Mucosa of rectum (tissue), 2 donors: ENCODE measurements around the gene INSIG1.

Experiments used
- H3K27ac ChIP-seq, 2 donors: one replicate each; pipeline ENCODE4 v1.7.0; 2013; ENCODE audit warnings: inconsistent platforms in 2 of 2, low read depth in 2 of 2, low read length in 2 of 2
- H3K27me3 ChIP-seq, 2 donors: one replicate each; pipeline ENCODE4 v1.7.0; 2013; ENCODE audit warnings: low read length in 2 of 2; ENCODE audit not compliant: control insufficient read depth in 2 of 2, insufficient read depth in 2 of 2
- H3K36me3 ChIP-seq, 2 donors: one replicate each; pipeline ENCODE4 v1.7.0; 2013; ENCODE audit warnings: low read length in 2 of 2; ENCODE audit not compliant: control insufficient read depth in 2 of 2, insufficient read depth in 2 of 2
- H3K4me1 ChIP-seq, 2 donors: one replicate each; pipeline ENCODE4 v1.7.0; 2013; ENCODE audit warnings: low read length in 2 of 2, mild to moderate bottlenecking in 1 of 2; ENCODE audit not compliant: control insufficient read depth in 2 of 2, insufficient read depth in 2 of 2
- H3K4me3 ChIP-seq, 2 donors: one replicate each; pipeline ENCODE4 v1.7.0; 2013; ENCODE audit warnings: low read length in 2 of 2
- H3K9ac ChIP-seq, 2 donors: one replicate each; pipeline ENCODE4 v1.7.0; 2013; ENCODE audit warnings: low read length in 2 of 2, low read depth in 1 of 2, mild to moderate bottlenecking in 1 of 2
- H3K9me3 ChIP-seq, 2 donors: one replicate each; pipeline ENCODE4 v1.7.0; 2013; ENCODE audit warnings: low read length in 2 of 2; ENCODE audit not compliant: control insufficient read depth in 2 of 2
- donor health status: healthy.
- donor health status: Normal muscosa, but diverticular disease.

INSIG1 gene

GRCh38 chr7:155285423-155285822 lies 12.3 kb upstream of the INSIG1 start:
- Histone ChIP-seq H3K4me3 (no peak overlapping the region), H3K27ac (no peak overlapping the region)

GRCh38 chr7:155285833-155286232 lies 11.8 kb upstream of the INSIG1 start:
- no peak overlapping the region for H3K27ac ChIP-seq
- H3K4me1 ChIP-seq = peaks cover under 1 to 2% of the 10 kb centered on the region in 2 donors
- H3K27me3 ChIP-seq = peaks cover 5 to 11% of the 10 kb centered on the region in 2 donors
- no peak overlapping the region for H3K4me3 ChIP-seq
- H3K9ac ChIP-seq = no peak overlapping the region
- H3K36me3 ChIP-seq = no peaks in the 10 kb centered on the region
- no peaks in the 10 kb centered on the region for H3K9me3 ChIP-seq

More at GRCh38 chr7:155285423-155285822, 12.3 kb upstream of the INSIG1 start:
- Histone ChIP-seq H3K4me1 (no peaks in the 10 kb centered on the region), H3K27me3 (peaks cover 5 to 12% of the 10 kb centered on the region in 2 donors), H3K9ac (no peak overlapping the region), H3K36me3 (no peaks in the 10 kb centered on the region), H3K9me3 (no peaks in the 10 kb centered on the region)

- Histone ChIP-seq H3K27ac (no peak overlapping the region), H3K27me3 (peaks cover 3 to 4% of the 10 kb centered on the region in 2 donors), H3K9ac (no peak overlapping the region), H3K9me3 (no peaks in the 10 kb centered on the region), H3K4me3 (no peak overlapping the region), H3K36me3 (no peaks in the 10 kb centered on the region), H3K4me1 (peaks cover 2 to 5% of the 10 kb centered on the region in 2 donors)
Observed at GRCh38 chr7:155286686-155287085, 11.0 kb upstream of the INSIG1 start.

- no peaks in the 10 kb centered on the region for H3K9me3 ChIP-seq
- no peaks in the 10 kb centered on the region for H3K36me3 ChIP-seq
- H3K27me3 ChIP-seq = peaks cover 2 to 4% of the 10 kb centered on the region in 2 donors
- no peak overlapping the region for H3K27ac ChIP-seq
- H3K4me3 ChIP-seq = no peak overlapping the region
- H3K9ac ChIP-seq = no peak overlapping the region
- peaks cover 2 to 5% of the 10 kb centered on the region in 2 donors for H3K4me1 ChIP-seq
Observed at GRCh38 chr7:155287284-155287935, 10.3 kb upstream of the INSIG1 start.

GRCh38 chr7:155288055-155288454 lies 9.6 kb upstream of the INSIG1 start:
- H3K9ac ChIP-seq = no peak overlapping the region
- no peak overlapping the region for H3K27ac ChIP-seq
- no peak overlapping the region for H3K4me3 ChIP-seq
- H3K4me1 ChIP-seq = peaks cover 3 to 5% of the 10 kb centered on the region in 2 donors
- no peaks in the 10 kb centered on the region for H3K36me3 ChIP-seq
- H3K9me3 ChIP-seq = no peaks in the 10 kb centered on the region
- peaks cover 4 to 6% of the 10 kb centered on the region in 2 donors for H3K27me3 ChIP-seq

- Histone ChIP-seq H3K9ac (no peak overlapping the region), H3K36me3 (no peaks in the 10 kb centered on the region), H3K27ac (no peak overlapping the region), H3K27me3 (peaks cover 6% of the 10 kb centered on the region in 2 donors), H3K4me3 (no peak overlapping the region), H3K4me1 (peaks cover 4 to 7% of the 10 kb centered on the region in 2 donors), H3K9me3 (no peaks in the 10 kb centered on the region)
Observed at GRCh38 chr7:155289107-155289506, 8.6 kb upstream of the INSIG1 start.

GRCh38 chr7:155289949-155290501 lies 7.7 kb upstream of the INSIG1 start:
- Histone ChIP-seq H3K36me3 (no peaks in the 10 kb centered on the region), H3K27ac (no peak overlapping the region), H3K9me3 (no peaks in the 10 kb centered on the region), H3K4me3 (no peak overlapping the region), H3K27me3 (peaks cover 6% of the 10 kb centered on the region in 2 donors), H3K4me1 (peaks cover 4 to 7% of the 10 kb centered on the region in 2 donors), H3K9ac (no peak overlapping the region)

GRCh38 chr7:155291045-155291530 lies 6.6 kb upstream of the INSIG1 start:
- Histone ChIP-seq H3K27me3 (peaks cover 3 to 6% of the 10 kb centered on the region in 2 donors), H3K4me3 (no peak overlapping the region), H3K4me1 (peaks cover 4 to 7% of the 10 kb centered on the region in 2 donors), H3K27ac (no peak overlapping the region), H3K9ac (no peak overlapping the region), H3K9me3 (no peaks in the 10 kb centered on the region), H3K36me3 (no peaks in the 10 kb centered on the region)

GRCh38 chr7:155291729-155292128 lies 5.9 kb upstream of the INSIG1 start:
- no peaks in the 10 kb centered on the region for H3K9me3 ChIP-seq
- H3K27ac ChIP-seq = no peak overlapping the region
- peaks cover 3 to 6% of the 10 kb centered on the region in 2 donors for H3K27me3 ChIP-seq

GRCh38 chr7:155292680-155293226 lies 4.9 kb upstream of the INSIG1 start:
- peaks cover 3 to 6% of the 10 kb centered on the region in 2 donors for H3K27me3 ChIP-seq

More at GRCh38 chr7:155291729-155292128, 5.9 kb upstream of the INSIG1 start:
- no peak overlapping the region for H3K9ac ChIP-seq
- no peak overlapping the region for H3K4me3 ChIP-seq
- H3K36me3 ChIP-seq = no peaks in the 10 kb centered on the region
- peaks cover 6 to 10% of the 10 kb centered on the region in 2 donors for H3K4me1 ChIP-seq

More at GRCh38 chr7:155292680-155293226, 4.9 kb upstream of the INSIG1 start:
- H3K4me3 ChIP-seq = no peak overlapping the region
- H3K4me1 ChIP-seq = peaks cover 10 to 14% of the 10 kb centered on the region in 2 donors
- no peak overlapping the region for H3K27ac ChIP-seq
- no peaks in the 10 kb centered on the region for H3K36me3 ChIP-seq
- no peaks in the 10 kb centered on the region for H3K9me3 ChIP-seq
- H3K9ac ChIP-seq = no peak overlapping the region
